ENCODE data around the gene OSBP2.

The OSBP2 gene

DNA sequence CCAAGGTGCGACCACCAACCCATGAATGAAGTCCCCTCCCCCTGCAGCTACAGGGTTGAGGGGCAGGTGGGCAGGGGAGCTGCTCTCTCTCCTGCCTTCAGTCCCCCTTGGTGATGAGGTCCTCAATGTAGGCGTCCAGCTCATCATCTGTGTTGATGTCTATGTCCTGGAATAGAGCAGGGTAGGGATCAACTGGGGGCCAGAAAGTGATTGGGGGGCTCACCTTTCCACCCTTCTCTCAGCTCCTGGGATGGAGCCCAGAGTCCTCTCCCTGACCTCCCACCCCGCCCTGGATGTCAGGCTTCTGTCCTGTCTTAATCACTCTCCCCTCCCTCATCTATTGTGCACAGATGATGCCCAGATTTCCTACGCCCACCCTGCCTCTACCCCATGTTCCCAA lies 232.0 kb downstream of the OSBP2 start:
- TF ChIP-seq, protein P1, sequence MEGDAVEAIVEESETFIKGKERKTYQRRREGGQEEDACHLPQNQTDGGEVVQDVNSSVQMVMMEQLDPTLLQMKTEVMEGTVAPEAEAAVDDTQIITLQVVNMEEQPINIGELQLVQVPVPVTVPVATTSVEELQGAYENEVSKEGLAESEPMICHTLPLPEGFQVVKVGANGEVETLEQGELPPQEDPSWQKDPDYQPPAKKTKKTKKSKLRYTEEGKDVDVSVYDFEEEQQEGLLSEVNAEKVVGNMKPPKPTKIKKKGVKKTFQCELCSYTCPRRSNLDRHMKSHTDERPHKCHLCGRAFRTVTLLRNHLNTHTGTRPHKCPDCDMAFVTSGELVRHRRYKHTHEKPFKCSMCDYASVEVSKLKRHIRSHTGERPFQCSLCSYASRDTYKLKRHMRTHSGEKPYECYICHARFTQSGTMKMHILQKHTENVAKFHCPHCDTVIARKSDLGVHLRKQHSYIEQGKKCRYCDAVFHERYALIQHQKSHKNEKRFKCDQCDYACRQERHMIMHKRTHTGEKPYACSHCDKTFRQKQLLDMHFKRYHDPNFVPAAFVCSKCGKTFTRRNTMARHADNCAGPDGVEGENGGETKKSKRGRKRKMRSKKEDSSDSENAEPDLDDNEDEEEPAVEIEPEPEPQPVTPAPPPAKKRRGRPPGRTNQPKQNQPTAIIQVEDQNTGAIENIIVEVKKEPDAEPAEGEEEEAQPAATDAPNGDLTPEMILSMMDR (conservative IDR thresholded peaks at IDR 0.05; ENCODE audit: low read depth, low read length) = no peak
- H3K4me3 ChIP-seq (ENCODE audit: low read length) = no peak overlapping the region
- no peak for DNase-seq (ENCODE audit: low read depth)

DNA sequence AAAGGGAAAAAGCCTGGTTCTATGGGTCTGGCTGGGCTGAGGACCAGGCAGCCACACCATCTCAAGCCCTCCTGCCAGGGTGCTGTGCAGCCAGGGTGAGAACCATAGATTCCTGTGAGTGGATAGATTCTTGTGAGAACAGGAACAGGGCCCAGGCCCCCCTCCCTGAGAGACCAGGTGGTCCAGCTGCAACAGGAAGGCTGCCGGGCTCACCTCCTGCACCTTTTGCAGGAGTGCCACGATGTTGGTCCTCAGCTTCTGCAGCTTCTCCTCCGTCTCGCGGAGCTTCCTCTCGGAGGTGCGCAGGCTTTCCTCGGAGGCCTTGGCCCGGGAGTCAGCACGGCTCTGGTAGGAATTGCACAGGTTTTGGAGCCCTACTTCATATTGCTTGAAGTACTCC lies 233.1 kb downstream of the OSBP2 start:
- TF ChIP-seq, protein P1 (conservative IDR thresholded peaks at IDR 0.05; ENCODE audit: low read depth, low read length) = no peak
- no peak for DNase-seq (ENCODE audit: low read depth)
- H3K4me3 ChIP-seq (ENCODE audit: low read length) = no peak overlapping the region

DNA sequence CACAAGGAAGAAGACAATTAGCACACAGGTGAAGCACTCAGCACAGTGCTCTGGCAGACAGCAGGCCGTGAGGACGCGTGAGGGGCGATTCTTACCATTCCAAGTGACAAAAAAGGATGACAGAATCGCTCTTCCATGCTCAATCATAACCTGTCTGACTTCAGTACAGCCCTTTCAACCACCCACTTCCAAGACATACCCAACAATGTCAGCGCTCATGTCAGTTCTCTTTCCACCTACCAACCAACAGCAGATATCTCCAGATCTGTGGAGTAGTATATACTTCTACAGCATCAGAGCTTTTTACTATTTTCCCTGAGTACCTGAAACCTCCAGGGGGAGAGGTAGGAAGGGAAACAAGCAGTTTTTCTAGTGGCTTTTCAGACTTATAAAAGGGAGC lies 233.7 kb downstream of the OSBP2 start:
- H3K4me3 ChIP-seq (ENCODE audit: low read length) = no peak overlapping the region
- no peak for DNase-seq (ENCODE audit: low read depth)
- TF ChIP-seq, protein P1 (conservative IDR thresholded peaks at IDR 0.05; ENCODE audit: low read depth, low read length) = no peak

DNA sequence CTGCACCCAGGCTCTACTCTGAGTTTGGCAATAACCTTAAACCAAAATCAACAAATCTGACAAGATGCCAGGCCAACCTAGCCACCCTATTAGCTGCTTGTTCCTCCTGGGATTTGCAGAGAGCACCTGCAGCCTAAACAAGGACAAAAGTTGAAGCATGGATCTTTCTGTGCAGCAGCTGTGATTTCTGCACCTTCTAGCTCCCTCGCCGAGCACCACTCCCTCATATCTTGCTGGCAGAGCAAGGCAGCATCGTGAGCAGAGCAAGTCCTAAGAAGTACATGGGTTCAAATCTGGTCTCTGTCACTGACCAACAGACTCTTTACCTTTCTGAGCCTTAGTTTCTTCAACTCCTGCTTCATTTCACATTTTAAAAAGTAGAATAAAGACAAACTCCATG lies 235.6 kb downstream of the OSBP2 start:
- TF ChIP-seq, protein P1 (conservative IDR thresholded peaks at IDR 0.05; ENCODE audit: low read depth, low read length) = no peak
- H3K4me3 ChIP-seq (ENCODE audit: low read length) = no peak overlapping the region
- no peak for DNase-seq (ENCODE audit: low read depth)

DNA sequence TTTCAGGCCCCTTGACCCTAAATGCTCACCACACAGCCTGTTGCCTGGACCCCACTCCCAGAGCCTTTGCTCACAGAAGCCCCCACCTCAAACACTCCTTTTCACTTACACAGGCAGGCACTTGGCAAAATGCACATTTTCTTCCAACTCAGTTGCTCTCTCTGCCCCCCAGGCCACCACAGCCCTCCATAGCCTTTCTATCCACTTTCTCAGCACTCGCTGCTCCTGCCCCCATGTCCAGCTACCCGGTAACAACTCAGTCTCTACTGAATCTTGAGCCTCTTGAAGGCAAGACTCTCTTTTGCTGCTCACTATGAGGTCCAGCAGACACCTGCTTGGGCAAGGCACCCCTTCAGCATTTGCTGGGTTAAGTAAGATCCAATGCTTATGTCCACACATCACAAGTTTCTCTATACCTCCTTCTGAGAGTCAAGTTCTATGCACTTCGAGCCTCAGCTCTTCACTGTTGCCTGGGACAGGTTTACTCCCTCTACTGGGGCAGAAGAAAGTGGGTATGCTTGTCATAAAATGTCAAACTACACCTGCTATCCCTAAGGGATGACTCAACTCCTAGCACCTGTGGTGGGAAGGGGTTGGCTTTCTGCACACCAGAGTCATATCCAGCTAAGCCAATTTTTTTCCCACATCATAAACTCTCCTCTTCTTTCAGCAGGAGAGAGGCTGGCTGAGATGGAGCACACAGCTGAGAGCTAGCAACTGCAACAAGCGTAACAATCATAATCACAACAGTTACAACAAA lies 237.0 kb downstream of the OSBP2 start:
- no peak for DNase-seq (ENCODE audit: low read depth)
- TF ChIP-seq, protein P1 (conservative IDR thresholded peaks at IDR 0.05; ENCODE audit: low read depth, low read length) = no peak
- no peak overlapping the region for H3K4me3 ChIP-seq (ENCODE audit: low read length)

DNA sequence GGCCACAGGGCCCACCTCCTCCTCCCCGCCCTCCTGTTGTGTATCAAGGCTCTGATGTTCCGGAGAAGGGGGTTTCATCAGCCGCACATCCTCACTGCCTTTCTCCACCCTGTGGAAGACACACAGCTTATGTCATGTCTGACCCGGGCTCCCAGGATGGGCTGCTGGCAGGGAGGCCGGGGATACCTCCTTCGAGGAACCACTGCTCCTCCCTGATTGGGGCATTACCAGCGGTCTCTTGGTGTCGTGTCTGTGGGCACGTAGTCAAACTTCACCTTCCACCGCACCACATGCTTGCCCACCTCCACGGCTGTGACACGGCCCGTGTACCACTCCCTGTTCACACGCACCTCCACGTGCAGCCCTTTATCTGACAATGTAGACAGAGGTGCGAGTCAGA lies 238.0 kb downstream of the OSBP2 start:
- DNase-seq (ENCODE audit: low read depth) = no peak
- TF ChIP-seq, protein P1 (conservative IDR thresholded peaks at IDR 0.05; ENCODE audit: low read depth, low read length) = no peak
- no peak overlapping the region for H3K4me3 ChIP-seq (ENCODE audit: low read length)

DNA sequence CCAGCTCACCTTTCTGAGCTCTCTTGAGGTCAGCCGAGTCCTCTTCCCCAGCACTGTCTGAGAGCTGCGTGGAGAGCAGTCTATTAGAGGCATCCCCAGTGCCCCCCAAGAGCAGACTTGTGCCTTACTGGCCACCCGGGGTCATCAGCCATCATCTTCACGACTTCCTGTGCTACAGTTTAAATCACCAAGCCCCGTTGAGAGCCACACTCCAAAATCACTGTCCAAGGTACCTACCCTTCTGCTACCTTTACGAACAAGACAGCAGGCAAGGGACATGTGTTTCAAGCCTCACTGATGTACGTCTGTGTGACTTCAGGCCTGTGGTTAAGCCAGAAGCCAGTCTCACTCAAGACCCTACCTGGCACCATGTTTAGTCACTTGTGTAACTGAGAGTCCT lies 238.8 kb downstream of the OSBP2 start:
- TF ChIP-seq, protein P1 (conservative IDR thresholded peaks at IDR 0.05; ENCODE audit: low read depth, low read length) = no peak
- no peak for DNase-seq (ENCODE audit: low read depth)
- H3K4me3 ChIP-seq (ENCODE audit: low read length) = no peak overlapping the region
